GM19452 (cell line): Measurements from ENCODE around the gene CDC42BPA.
A peak's percentile ranks its signal among the peaks of the same experiment; 100 is the strongest.
"Not testable (repeated sequence)": the region's sequence is repeated elsewhere in the genome, so short reads cannot be mapped to it uniquely, and the experiment has no call there.

Experiments used
- ATAC-seq: cut with Tn5 transposase; IDR thresholded peaks from one replicate; pipeline ENCODE4 v1.9.1; 2021; ENCODE audit not compliant: unreplicated experiment

CDC42BPA gene

GRCh38 chr1:226999579-226999978 is 318.7 kb downstream of the CDC42BPA start:
- not testable (repeated sequence) for ATAC-seq

- ATAC-seq = peak; percentile 94
Observed at GRCh38 chr1:226995365-226996332, 322.6 kb downstream of the CDC42BPA start.

GRCh38 chr1:226994586-226995364 is 323.5 kb downstream of the CDC42BPA start:
- ATAC-seq = peak; percentile 12

GRCh38 chr1:226993814-226994585 is 324.3 kb downstream of the CDC42BPA start:
- no peak for ATAC-seq

- no peak for ATAC-seq
Observed at GRCh38 chr1:226991920-226992319, 326.4 kb downstream of the CDC42BPA start.

- no peak for ATAC-seq
Observed at GRCh38 chr1:226990133-226990716, 328.1 kb downstream of the CDC42BPA start.

- no peak for ATAC-seq
Observed at GRCh38 chr1:226989085-226989920, 329.0 kb downstream of the CDC42BPA start.

- no peak for ATAC-seq
Observed at GRCh38 chr1:226988334-226988666, 330.0 kb downstream of the CDC42BPA start.

GRCh38 chr1:226987623-226988333 is 330.5 kb downstream of the CDC42BPA start:
- no peak for ATAC-seq

GRCh38 chr1:226987179-226987536 is 331.1 kb downstream of the CDC42BPA start:
- no peak for ATAC-seq

GRCh38 chr1:226986496-226987178 is 331.7 kb downstream of the CDC42BPA start:
- ATAC-seq = no peak

- no peak for ATAC-seq
Observed at GRCh38 chr1:226985839-226986463, 332.3 kb downstream of the CDC42BPA start.

GRCh38 chr1:226985239-226985838 is 333.0 kb downstream of the CDC42BPA start:
- no peak for ATAC-seq

- ATAC-seq = no peak
Observed at GRCh38 chr1:226984521-226985238, 333.6 kb downstream of the CDC42BPA start.

GRCh38 chr1:226983992-226984364 is 334.3 kb downstream of the CDC42BPA start:
- no peak for ATAC-seq

GRCh38 chr1:226983247-226983991 is 334.9 kb downstream of the CDC42BPA start:
- ATAC-seq = no peak
